ENCODE results near the gene TBC1D20. TPM values are rescaled to one million over a fixed set of nuclear protein-coding genes. Genes with fewer than 3 reads are reported as not detected.

The TBC1D20 gene
- total and polyA plus RNA-seq, 2 donors (not counting 3 experiments of a cell fraction or from before 2014, with no cell fraction given) = 34.3 to 36.1 TPM

DNA sequence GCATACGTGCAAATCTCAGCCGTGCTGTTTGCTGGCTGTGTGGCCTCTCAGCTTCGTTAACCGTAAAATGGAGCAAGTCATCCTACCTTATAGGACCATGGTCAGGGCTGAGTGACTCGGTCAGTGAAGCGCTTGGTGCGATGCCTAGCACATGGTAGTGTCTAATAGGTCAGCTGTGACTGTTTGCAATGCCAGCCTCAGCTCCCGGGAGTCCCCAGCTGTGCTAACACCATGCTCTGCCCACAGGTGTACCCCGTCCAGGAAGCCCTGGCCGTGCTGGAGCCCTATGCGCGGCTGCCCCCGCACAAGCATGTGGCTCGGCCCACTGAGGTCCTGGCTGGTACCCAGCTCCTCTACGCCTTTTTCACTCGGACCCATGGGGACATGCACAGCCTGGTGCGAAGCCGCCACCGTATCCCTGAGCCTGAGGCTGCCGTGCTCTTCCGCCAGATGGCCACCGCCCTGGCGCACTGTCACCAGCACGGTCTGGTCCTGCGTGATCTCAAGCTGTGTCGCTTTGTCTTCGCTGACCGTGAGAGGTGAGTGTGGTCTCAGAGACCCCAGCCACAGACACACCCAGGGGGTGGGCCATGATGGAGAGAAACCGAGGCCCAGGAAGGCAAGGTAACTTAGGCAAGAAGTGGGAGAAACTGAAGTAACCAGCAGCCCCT, 71.2 kb downstream of the TBC1D20 start:
- intact Hi-C loops (cut with micrococcal nuclease) (no loop called here), dilution Hi-C loops (cut with MboI; ENCODE audit: extremely low pct_ligation_motif_present, low sequenced_read_pairs) (no loop called here)
- H3K9me3 ChIP-seq (replicated peaks; ENCODE audit: control insufficient read depth, insufficient read depth, low read length) = no peaks in the 10 kb centered on the region
- no TSS peak for BruUV-seq (replicated peaks)
- H3K36me3 ChIP-seq (ENCODE audit: control insufficient read depth in 2 of 2, extremely low read depth in 1 of 2, insufficient read depth in 2 of 2, low read length in 2 of 2) = peaks cover 19 to 32% of the 10 kb centered on the region in 2 experiments
- no peaks in the 10 kb centered on the region for H3K9me1 ChIP-seq (replicated peaks; ENCODE audit: control insufficient read depth, extremely low read depth, insufficient read depth, low read length)
- peaks cover 4% of the 10 kb centered on the region for H4K20me1 ChIP-seq (replicated peaks; ENCODE audit: control insufficient read depth, extremely low read depth, insufficient read depth, low read length)
- H2AFZ ChIP-seq (ENCODE audit: low read depth, low read length) = no peak overlapping the region
- no peak overlapping the region for H3K27ac ChIP-seq (ENCODE audit: insufficient read depth, low read depth, low read length)
- H3K9ac ChIP-seq (replicated peaks; ENCODE audit: extremely low read depth, insufficient read depth, low read length) = no peak overlapping the region
- DNase-seq (ENCODE audit: low read depth, low spot score) (no peak), FAIRE-seq (no peak)
- TF ChIP-seq FOS (IDR thresholded peaks at IDR 0.05; ENCODE audit: borderline replicate concordance, insufficient read depth, low read length) = no peak
- TF ChIP-seq, protein P1, sequence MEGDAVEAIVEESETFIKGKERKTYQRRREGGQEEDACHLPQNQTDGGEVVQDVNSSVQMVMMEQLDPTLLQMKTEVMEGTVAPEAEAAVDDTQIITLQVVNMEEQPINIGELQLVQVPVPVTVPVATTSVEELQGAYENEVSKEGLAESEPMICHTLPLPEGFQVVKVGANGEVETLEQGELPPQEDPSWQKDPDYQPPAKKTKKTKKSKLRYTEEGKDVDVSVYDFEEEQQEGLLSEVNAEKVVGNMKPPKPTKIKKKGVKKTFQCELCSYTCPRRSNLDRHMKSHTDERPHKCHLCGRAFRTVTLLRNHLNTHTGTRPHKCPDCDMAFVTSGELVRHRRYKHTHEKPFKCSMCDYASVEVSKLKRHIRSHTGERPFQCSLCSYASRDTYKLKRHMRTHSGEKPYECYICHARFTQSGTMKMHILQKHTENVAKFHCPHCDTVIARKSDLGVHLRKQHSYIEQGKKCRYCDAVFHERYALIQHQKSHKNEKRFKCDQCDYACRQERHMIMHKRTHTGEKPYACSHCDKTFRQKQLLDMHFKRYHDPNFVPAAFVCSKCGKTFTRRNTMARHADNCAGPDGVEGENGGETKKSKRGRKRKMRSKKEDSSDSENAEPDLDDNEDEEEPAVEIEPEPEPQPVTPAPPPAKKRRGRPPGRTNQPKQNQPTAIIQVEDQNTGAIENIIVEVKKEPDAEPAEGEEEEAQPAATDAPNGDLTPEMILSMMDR (IDR thresholded peaks at IDR 0.05; ENCODE audit: extremely low read depth in 1 of 2, insufficient read depth in 1 of 2, low read depth in 1 of 2, low read length in 2 of 2) = no peak
- TF ChIP-seq MYC (IDR thresholded peaks at IDR 0.05; ENCODE audit: low read depth, low read length) = no peak
- TF ChIP-seq, protein P2, sequence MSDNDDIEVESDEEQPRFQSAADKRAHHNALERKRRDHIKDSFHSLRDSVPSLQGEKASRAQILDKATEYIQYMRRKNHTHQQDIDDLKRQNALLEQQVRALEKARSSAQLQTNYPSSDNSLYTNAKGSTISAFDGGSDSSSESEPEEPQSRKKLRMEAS (IDR thresholded peaks at IDR 0.05; ENCODE audit: insufficient read depth, insufficient read length) = no peak
- TF ChIP-seq EZH2 (IDR thresholded peaks at IDR 0.05; ENCODE audit: borderline replicate concordance, low read depth, low read length, severe bottlenecking) = no peak
- TF ChIP-seq POLR2AphosphoS5 (IDR thresholded peaks at IDR 0.05; ENCODE audit: insufficient read depth, low read depth, low read length) = no peak
- no peak for TF ChIP-seq JUN (IDR thresholded peaks at IDR 0.05; ENCODE audit: borderline replicate concordance, insufficient read depth, insufficient read length, low read depth)
- no peaks in the 10 kb centered on the region for H3K27me3 ChIP-seq (ENCODE audit: control insufficient read depth in 2 of 2, insufficient read depth in 2 of 2, low read length in 2 of 2)
- H3K4me3 ChIP-seq (replicated peaks in 1 of 3; ENCODE audit: insufficient read depth in 1 of 3, low read depth in 1 of 3, low read length in 3 of 3) = no peak overlapping the region
- POLR2A ChIA-PET = interaction anchor here (0.5 kb wide), 1 partner anchor 11 kb away, joined by 11 read pairs; no protein-coding TSS in a partner anchor
- H3K4me2 ChIP-seq (ENCODE audit: insufficient read depth, low read length) = no peak overlapping the region
- no peaks in the 10 kb centered on the region for H3K4me1 ChIP-seq (ENCODE audit: control insufficient read depth, extremely low read depth, insufficient read depth, low read length)
- H3K79me2 ChIP-seq (ENCODE audit: control insufficient read depth, insufficient read depth, low read length) = peaks cover 5% of the 10 kb centered on the region
- CTCF ChIA-PET = interaction anchor here (0.6 kb wide), 1 partner anchor 47 kb away, joined by 3 read pairs; no protein-coding TSS in a partner anchor
